ENCODE data around the gene CDH4. TPM values are rescaled to one million over a fixed set of nuclear protein-coding genes. Genes with fewer than 3 reads are reported as not detected.

The CDH4 gene
- total and polyA plus RNA-seq, 11 donors = 0.04 to 0.54 (median 0.08) TPM; not detected in 1

DNA sequence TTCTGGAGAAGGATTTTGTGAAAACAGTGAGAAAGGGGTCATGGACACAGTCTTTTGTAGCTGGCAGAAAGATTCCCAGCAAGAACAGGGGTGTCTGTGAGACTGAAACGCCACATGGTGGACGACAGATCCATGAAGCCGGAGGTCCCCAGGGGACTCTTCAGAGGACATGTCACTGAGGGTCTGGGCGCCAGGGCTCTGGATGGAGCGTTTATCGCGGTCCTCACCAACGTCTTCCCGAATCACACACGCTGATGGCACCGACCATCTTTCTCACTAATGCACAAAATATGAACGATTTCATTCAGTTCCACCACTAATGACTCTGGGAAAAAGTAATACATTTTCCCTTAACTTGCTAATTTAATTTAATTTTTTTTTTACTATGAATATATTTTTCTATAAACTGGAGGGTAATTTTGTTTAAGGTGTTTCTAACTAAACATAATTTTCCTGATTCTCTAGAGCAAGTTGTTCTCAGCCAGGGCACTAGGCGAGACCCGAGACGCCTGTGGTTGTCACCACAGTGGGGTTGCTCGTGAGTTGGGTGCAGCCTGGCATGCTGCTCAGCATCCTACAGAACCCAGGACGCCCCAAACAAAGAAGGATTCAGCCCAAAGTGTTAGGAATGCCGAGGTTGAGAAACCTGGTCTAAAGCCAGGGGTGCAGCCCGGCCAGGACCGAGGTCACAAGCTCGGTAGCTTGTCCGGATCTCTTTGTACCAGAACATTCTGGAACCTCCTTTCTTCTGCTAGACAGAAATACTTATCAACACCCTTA is 507.4 kb downstream of the CDH4 start:
- 78 to 85% (median 82%) methylated on average over 22 of the region's 22 CpGs for WGBS, 4 donors
- intact Hi-C loops (cut with DNase I) = no loop called here
- H3K9me3 ChIP-seq = no peaks in the 10 kb centered on the region
- H3K4me3 ChIP-seq = no peak overlapping the region
- ATAC-seq (no peak), DNase-seq (no peak)
- TF ChIP-seq CTCF (IDR thresholded peaks at IDR 0.05) (no peak), POLR2A (IDR thresholded peaks at IDR 0.05) (no peak)
- no peak overlapping the region for H3K27ac ChIP-seq
- no peaks in the 10 kb centered on the region for H3K36me3 ChIP-seq
- H3K27me3 ChIP-seq = peaks cover 0 to 21% (median 2%) of the 10 kb centered on the region in 9 donors
- H3K4me1 ChIP-seq = no peaks in the 10 kb centered on the region

- DNase-seq = no peak
- intact Hi-C loops (cut with DNase I) = no loop called here
- 78 to 83% (median 81%) methylated on average over 9 to 11 of the region's 11 CpGs for WGBS, 4 donors
- no peaks in the 10 kb centered on the region for H3K9me3 ChIP-seq
- H3K27me3 ChIP-seq = peaks cover 0 to 28% (median 4%) of the 10 kb centered on the region in 9 donors
- TF ChIP-seq CTCF (IDR thresholded peaks at IDR 0.05) (no peak), POLR2A (IDR thresholded peaks at IDR 0.05) (no peak)
- no peak overlapping the region for H3K4me3 ChIP-seq
- ATAC-seq = no peak
- H3K27ac ChIP-seq = no peak overlapping the region
- H3K36me3 ChIP-seq = no peaks in the 10 kb centered on the region
- H3K4me1 ChIP-seq = no peaks in the 10 kb centered on the region
Observed at GRCh38 chr20:61760321-61760720, 508.3 kb downstream of the CDH4 start.

DNA sequence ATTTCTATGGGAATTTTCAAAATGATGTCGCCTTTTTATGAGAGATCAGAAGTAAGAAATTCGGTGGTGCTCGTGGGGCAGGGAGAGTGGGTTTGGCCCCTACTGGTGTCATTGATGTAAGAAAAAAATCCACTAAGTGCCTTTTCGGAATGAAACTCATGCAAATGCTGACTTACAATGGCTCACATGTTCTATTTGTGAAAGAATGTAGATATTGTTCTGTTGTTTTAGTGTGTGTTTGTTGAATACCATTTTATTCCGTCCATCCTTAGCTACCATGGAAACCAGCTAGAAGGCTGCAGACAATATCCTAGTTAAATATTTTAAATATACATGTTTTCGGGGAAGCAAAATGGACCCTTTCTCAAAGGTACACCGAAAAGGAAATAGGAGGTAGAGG is 508.7 kb downstream of the CDH4 start:
- ATAC-seq (no peak), DNase-seq (no peak)
- WGBS, 4 donors = 81 to 86% (median 82%) methylated on average over 7 of the region's 7 CpGs
- Histone ChIP-seq H3K36me3 (no peaks in the 10 kb centered on the region), H3K27me3 (peaks cover 0 to 32% (median 4%) of the 10 kb centered on the region in 9 donors), H3K4me3 (no peak overlapping the region), H3K27ac (no peak overlapping the region), H3K9me3 (no peaks in the 10 kb centered on the region), H3K4me1 (no peaks in the 10 kb centered on the region)
- intact Hi-C loops (cut with DNase I) = no loop called here
- TF ChIP-seq CTCF (IDR thresholded peaks at IDR 0.05) (no peak), POLR2A (IDR thresholded peaks at IDR 0.05) (no peak)

- intact Hi-C loops (cut with DNase I) = no loop called here
- DNase-seq = no peak
Observed at GRCh38 chr20:61761453-61762166, 509.5 kb downstream of the CDH4 start.

More at GRCh38 chr20:61761453-61762166, 509.5 kb downstream of the CDH4 start:
- no peak overlapping the region for H3K27ac ChIP-seq
- no peaks in the 10 kb centered on the region for H3K4me1 ChIP-seq
- ATAC-seq = no peak
- H3K9me3 ChIP-seq = no peaks in the 10 kb centered on the region
- TF ChIP-seq POLR2A (IDR thresholded peaks at IDR 0.05) = no peak
- TF ChIP-seq CTCF (IDR thresholded peaks at IDR 0.05) = no peak
- no peaks in the 10 kb centered on the region for H3K36me3 ChIP-seq
- H3K4me3 ChIP-seq = no peak overlapping the region
- H3K27me3 ChIP-seq = peaks cover 0 to 38% (median 4%) of the 10 kb centered on the region in 9 donors
- 82 to 88% (median 84%) methylated on average over 19 to 25 of the region's 25 CpGs for WGBS, 4 donors
